ENCODE data around the gene MAFB.

MAFB gene

DNA sequence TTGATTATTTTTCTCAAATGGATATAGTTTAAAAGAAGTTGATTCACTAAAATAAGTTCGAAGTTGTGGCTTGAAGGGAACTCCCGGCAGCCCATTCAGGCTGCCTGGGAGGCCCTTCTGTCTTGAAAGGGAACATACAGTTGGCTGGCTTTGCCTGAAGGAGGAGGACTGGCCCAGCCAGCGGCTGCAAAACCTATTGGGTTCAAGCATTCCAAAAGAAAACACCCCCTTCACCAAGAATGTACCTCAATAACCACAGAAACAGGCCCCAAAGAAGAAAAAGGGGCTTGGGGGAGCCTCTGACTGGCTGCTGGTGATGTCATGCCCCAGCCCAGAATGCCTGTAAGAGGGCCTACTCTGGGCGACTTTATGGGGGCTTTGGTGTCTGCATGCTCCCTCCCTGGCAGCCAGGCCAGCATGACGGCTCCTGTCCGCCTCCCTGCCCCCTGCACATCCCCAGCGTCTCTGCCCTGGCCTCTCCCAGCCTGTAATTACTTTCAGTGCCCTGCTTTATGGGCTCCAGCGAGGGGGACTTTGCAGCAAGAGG is 36.5 kb downstream of the MAFB start:
- DNase-seq: no peak

DNA sequence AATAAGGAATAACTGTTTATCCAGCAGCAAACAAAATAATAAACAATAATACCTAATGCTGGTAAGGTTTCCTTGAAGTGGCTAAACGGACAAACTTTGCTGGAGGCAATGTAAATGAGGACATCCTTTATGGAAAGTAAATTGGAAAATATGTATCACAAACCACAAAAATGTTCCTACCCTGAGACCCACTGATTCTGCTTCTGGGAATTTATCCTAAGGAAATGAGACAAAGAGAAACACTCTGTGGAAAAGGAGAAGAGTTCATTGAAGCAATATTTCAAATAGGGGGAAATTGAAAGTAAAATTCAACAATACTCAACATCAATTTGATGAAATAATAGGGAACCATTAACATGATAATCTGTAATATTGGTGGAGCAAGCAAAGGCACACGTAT is 37.9 kb downstream of the MAFB start:
- DNase-seq: no peak

DNA sequence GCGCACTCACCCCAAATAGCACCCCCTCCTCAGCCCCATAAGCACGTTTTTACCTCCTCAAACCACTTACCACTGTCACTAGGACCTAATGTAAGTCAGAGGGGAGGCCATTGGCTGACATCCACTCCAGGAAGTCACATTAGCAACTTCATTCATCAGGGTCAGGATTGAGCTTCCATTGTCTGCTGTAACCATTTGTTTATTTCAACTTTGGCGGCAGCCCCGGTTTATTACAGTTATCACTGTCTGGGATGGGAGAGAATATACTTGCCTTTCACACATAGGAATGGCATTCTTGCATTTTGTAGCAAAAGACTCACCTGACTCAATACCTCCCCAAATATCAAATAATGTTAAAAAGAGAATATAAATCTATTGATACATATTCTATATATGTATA is 38.3 kb downstream of the MAFB start:
- no peak for DNase-seq

DNA sequence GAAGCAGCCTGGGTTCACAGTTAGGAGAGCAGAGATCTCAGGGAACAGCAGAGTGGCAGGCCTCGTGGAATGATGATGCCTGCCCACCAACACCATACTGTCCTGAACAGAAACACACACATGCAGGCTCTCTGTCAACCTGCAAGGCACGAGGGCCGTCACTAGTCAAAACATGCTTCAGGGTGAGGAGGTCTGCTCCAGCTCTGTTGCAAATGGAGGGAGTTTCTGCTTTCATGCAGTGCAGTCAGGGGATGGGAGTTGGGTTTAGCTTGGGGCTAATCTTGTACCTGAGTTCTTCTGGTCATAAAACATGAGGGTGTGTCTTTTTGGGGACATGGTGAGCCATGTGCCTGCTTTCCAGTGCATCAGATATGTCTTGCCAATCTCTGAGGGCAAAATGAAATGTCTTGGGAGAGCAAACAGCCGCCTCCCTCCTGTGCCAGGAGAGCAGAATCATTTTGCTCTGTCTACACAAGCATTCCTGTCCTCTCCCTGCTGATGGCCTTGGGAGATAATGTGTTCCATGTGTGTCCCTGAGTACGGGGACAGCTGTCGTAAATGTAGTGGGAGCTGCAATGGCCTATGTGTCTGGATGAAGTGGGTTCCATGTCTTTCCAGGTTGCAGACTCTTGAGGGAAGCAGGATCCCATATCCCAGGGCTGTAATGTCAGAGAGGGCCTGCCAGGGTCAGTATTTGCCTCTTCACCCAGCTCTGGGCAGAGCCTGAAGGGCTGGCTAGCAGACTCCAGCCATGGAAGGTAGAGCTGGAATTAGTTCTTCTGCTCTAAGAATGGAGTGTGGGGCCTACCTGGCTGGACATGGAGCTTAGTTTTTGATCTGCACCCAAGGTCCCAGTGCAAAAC is 40.6 kb downstream of the MAFB start:
- no peak for DNase-seq

DNA sequence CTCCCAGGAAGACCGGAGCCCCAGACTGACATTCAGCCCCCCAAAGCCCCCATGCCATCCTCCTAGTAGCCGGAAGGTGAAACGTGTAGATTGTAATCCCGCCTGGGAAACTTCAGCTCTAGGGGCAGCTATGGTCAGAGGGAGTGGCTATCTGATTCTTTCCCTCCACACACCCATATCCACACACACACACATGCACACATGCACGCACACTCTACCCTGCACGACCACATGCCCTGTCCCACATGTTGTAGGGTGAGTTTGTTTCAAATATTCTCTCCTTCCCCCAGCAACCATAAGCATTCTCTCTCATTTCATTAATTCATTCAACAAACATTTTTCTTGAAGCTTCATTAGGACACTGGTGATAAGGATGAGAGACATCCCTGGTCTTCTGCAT is 42.2 kb downstream of the MAFB start:
- no peak for DNase-seq

DNA sequence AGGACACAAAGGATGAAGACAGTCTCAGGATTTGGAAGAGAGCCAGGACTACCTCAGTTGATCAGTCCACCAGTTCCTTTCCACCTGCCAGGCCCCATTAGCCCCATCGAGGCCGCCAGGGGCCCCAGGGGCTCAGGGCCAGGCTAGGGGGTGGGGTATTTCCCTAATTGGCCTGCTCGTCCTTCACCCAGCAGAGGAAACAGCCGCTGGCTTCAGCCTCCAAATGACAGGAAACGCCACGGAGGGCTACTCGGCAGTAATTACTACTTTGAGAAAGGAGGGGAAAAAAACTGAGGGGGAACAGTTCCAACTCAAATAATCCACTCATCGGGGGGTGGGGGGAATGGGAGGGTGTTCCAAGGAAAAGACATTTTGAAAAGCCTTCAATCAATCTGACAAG is 42.7 kb downstream of the MAFB start:
- no peak for DNase-seq

DNA sequence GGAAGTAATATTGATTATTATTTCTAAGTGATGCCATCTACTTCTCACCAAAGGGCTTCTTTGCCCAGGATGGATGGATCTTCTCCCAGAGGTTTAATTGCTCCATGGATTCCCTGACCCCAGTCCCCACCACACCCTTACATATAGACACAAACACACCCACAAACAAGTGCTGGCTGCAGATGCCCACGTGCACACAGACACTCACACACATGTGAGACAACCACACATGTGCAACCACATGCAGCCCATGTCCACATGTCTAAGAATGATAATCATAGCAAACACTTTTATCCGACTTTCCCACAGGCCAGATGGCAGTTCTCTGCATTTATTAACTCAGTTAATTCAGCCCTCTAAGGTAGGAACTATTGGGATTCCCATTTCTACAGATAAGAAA is 44.2 kb downstream of the MAFB start:
- no peak for DNase-seq

DNA sequence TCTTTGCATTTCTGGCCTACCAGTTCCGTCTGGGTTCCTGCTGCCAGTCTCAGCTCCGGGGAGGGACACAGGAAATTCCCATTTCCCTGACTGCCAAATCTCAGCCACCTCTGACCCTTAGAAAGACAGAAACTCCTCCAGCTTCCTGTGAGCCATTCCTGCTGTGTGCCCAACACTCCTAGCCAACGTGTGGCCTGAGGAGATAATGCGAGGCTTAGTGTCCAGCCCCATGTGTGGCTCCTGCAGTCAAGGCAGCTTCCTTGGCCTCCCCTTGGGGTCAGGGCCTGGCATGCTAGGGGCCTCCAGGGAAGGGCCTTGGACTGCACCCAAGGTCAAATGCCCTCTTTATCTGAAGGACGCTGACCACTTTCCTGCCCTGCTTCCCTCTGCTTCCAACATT is 45.1 kb downstream of the MAFB start:
- DNase-seq: no peak

DNA sequence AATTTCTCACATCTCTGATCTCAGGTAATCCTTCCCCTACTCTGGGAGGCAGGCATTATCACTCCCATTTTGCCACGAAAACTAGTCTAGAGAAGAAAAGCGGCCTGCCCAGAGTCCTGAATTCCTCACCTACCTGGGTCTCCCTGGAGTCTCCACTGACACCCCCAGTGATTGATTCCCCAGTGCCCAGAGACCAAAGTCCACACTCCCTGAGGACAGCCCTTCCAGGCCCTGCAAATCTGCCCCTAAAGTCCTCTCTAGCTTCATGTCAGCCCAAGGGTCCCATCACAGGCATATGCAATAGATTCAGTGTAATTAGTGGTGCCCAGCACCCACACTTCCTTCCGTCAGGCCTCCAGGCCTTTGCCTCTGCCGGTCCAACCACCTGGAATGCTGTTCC is 47.2 kb downstream of the MAFB start:
- no peak for DNase-seq

DNA sequence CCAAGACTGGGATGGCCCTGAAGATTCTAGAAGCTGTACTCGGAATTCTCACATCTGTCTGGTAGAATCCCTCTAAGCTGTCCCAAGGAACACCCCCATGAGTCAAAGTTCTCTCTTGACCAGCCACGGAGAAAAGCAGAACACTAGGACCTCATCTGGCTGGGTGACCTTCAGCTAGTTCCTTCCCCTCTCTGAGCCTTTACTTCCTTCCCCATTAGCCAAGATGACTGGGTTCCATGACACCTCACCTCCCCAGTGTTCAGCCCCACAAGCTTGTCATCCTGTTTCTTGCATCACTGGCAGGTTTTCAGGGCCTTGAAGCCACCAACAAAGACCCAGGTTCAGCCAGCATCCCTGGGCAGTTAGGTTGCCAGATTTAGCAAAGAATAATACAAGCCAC is 47.8 kb downstream of the MAFB start:
- no peak for DNase-seq

DNA sequence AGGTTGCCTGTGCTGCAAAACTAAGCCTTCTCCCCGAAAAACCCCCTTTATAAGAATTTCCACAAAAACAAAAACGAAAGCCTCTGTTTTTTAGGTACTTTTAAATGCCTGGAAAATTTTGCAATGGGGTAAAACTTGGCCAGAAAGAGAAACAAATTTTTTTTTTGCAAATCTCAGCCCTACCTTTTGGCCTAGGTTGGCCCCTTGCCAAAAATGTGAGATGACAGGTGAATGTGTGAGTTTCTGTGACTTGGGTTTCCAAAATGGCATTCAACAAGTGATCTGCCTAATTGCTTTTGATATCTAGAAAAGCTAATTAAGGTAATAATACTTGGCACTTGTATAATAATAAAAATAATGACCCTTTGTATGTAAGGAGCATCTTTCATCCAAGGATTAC is 48.4 kb downstream of the MAFB start:
- DNase-seq: no peak

DNA sequence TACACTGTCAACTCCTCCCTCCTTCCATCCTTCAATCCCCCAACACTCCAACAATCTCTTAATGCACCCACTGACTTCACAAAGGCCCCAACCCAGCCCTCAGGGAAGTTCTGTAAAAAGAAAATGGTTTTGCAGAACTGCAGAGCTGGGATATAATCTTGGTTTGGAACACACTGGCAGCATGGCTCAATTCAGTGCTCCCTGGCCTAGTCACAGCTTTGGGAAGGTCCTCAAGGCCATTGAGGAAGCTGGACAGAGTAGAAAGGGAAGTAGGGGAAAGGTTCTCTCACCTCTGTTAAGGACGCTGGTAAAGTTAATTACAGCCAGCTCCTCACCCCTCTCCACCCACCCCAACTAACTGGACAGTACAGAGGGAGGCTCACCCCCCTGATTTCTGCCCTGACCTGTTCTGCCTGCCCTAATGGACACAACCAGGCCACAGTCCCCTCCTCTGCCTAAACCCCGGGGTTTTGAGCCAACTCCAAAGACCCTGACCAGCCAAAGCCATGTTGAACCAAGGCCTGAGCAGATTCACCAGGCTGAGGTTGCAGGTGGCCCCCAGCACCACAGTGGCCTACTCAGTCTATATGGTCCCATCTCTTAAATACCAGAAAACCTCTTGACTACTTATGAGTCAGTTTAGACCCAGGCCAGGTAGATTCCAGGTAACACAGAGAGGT is 49.2 kb downstream of the MAFB start:
- DNase-seq: no peak

DNA sequence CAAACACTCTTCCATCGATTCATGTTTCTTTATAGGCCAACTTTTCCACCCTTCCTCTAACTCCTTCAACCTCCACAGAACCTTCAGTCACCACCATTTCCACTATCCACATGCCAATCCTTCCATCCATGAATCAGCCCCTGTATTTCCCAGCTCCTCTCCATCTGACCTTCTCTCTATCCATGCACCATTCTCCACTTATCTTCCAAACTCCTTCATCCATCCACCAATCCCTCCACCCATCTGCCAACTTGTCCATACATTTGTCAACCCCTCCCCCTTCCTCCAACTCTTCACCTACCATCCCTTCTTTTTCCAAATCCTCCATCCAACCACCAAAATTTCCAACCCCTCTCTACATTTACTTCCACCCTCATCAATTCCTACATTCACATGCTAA is 49.9 kb downstream of the MAFB start:
- DNase-seq: no peak

DNA sequence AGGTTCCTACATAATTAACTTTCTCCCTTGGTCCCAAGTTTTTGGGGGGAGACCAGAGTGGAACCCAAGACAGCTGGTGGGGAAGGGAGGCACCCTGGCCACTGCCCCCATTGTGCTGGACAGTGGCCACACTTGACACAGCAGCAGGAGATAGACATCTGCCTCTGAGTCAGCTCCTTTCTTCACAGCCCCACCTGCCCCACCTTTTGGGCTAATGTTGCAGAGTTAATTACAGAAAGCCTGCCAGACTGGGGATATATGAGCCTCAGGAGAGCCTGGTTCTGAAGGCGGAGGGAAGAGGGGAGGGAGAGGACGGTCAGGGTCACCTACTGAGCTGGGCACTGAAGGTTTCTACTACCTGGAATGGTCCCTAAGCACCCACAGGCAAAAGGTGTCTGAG is 50.6 kb downstream of the MAFB start:
- no peak for DNase-seq

DNA sequence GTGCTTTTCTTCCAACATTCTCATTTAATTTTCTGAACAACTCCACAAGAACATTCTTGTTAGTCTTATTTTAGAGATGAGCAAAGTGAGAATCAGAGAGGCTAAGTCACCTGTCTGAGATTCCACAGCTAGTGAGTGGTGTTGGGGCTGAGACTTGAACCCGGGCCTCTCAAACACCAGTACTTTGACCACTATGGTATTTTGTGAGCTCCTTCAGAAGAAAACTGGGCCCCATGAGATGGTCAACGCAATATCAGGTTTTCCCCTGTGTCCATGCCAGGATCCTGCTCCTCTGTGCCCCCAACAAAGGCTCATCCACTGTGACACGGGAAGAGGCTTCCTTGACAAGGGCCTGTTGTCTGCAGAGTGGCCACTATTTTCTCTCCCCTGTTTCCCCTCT is 51.9 kb downstream of the MAFB start:
- DNase-seq: no peak

DNA sequence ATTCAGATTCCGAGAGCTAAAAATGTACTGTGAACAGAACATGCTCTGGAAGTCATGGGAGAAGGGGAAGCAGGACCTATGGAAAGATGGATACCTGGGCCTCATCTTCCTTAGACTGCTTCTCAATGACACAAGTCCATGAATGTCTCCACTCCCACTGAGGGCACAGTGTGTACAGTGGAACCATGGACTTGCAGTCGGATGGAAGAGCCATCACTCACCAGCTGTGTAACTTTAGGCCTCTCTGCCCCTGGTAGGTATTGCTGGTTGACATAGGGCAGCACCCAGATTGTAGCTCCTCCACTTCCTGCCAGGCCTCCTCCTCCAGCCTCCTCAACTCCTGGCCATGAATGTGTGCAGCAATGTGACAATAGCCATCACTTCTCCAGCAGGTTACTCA is 52.5 kb downstream of the MAFB start:
- DNase-seq: no peak

DNA sequence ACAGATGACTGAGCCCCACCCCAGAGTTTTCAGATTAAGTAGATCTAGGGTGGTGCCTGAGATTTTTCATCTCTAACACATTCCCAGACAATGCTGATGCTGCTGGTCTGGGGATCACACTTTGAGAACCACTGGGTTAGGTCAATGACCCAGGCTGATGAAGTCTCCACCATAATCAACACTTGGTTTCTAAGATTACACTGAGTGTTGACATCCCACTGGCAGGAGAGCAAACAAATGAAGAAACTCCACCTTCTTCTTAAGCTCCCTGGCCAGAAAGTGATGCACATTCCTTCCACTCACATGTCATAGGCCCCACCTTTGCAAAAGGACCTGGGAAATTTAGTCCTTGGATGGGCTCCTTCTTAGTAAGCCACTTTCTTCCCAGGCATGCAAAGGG is 53.1 kb downstream of the MAFB start:
- DNase-seq: no peak
